OCI-LY7 (cell line): Measurements from ENCODE around the gene PITPNB. TPM values are rescaled to one million over a fixed set of nuclear protein-coding genes. Genes with fewer than 3 reads are reported as not detected.

Experiments used
- BruUV-seq: library from RNA; stranded (reverse); fragments of 400-500 nt; replicated peaks from 2 replicates; lab custom pipeline; 2021; lab: Mats Ljungman, UMichigan
- CTCF ChIA-PET: fragments of 300-600 bp; sonication (Branson Sonifier 250); formaldehyde crosslinking; loops from one replicate; lab custom pipeline; 2022; ENCODE audit warnings: antibody characterized with exemption; ENCODE audit not compliant: unreplicated experiment; lab: Charles Lee
- POLR2A ChIA-PET: fragments of 300-600 bp; sonication (Branson Sonifier 250); formaldehyde crosslinking; loops from one replicate; lab custom pipeline; 2022; ENCODE audit warnings: antibody characterized with exemption; lab: Charles Lee
- DNase-seq: peaks from one replicate; pipeline ENCODE4 v3.0.0-alpha.2; 2015; ENCODE audit warnings: low spot score
- H2AFZ ChIP-seq: fragments of 200-600 bp; sonication (generic), shearing (Covaris generic); 2 replicates; pipeline ENCODE4 v1.6.1; 2014; ENCODE audit warnings: mild to moderate bottlenecking, antibody characterized with exemption, low read length, moderate library complexity
- H3K27ac ChIP-seq: fragments of 200-600 bp; sonication (generic); 2 replicates; pipeline ENCODE4 v1.5.1; 2014; ENCODE audit warnings: mixed run types, low read depth, mild to moderate bottlenecking, moderate library complexity, low read length, inconsistent platforms; ENCODE audit not compliant: poor library complexity, severe bottlenecking
- H3K36me3 ChIP-seq: fragments of 200-600 bp; sonication (generic); 2 replicates; pipeline ENCODE4 v1.6.1; 2014; ENCODE audit warnings: mild to moderate bottlenecking, antibody characterized with exemption, low read length, moderate library complexity, mixed read lengths; ENCODE audit not compliant: insufficient read depth
- H3K4me1 ChIP-seq: fragments of 200-600 bp; sonication (generic); 2 replicates; pipeline ENCODE4 v1.5.1; 2014; ENCODE audit warnings: mild to moderate bottlenecking, low read length; ENCODE audit not compliant: insufficient read depth, poor library complexity, severe bottlenecking
- H3K4me2 ChIP-seq: fragments of 200-600 bp; sonication (generic); 2 replicates; pipeline ENCODE4 v1.6.1; 2014; ENCODE audit warnings: mild to moderate bottlenecking, low read length
- H3K4me3 ChIP-seq: fragments of 200-600 bp; sonication (generic); 2 replicates; pipeline ENCODE4 v1.5.1; 2014; ENCODE audit warnings: mild to moderate bottlenecking, low read depth, low read length; ENCODE audit not compliant: poor library complexity, severe bottlenecking
- H3K79me2 ChIP-seq: fragments of 200-600 bp; sonication (generic); 2 replicates; pipeline ENCODE4 v1.6.1; 2016; ENCODE audit warnings: low read depth, mild to moderate bottlenecking, low read length, moderate library complexity, mixed read lengths; ENCODE audit not compliant: insufficient read depth
- H3K9me2 ChIP-seq: fragments of 200-600 bp; sonication (generic); 2 replicates; pipeline ENCODE4 v1.6.1; 2016; ENCODE audit warnings: mild to moderate bottlenecking, low read length, mixed read lengths; ENCODE audit not compliant: insufficient read depth
- H3K9me3 ChIP-seq: fragments of 200-600 bp; sonication (generic); 2 replicates; pipeline ENCODE4 v1.6.1; 2014; ENCODE audit warnings: mild to moderate bottlenecking, mixed run types, low read length, mixed read lengths
- H4K20me1 ChIP-seq: fragments of 200-600 bp; sonication (generic); 2 replicates; pipeline ENCODE4 v1.6.1; 2014; ENCODE audit warnings: mild to moderate bottlenecking, antibody characterized with exemption, low read length, moderate library complexity, mixed read lengths; ENCODE audit not compliant: insufficient read depth
- EZH2phosphoT487 ChIP-seq: fragments of 200-600 bp; sonication (generic); IDR thresholded peaks from 2 replicates; pipeline ENCODE4 v1.6.1; 2018; ENCODE audit warnings: low read depth, borderline replicate concordance, mild to moderate bottlenecking, mixed run types, antibody characterized with exemption, low read length, moderate library complexity, mixed read lengths
- intact Hi-C: fragments of 100-400 bp; cut with micrococcal nuclease; formaldehyde crosslinking; loops from one replicate; pipeline ENCODE4 v1.10.0; 2022; ENCODE audit not compliant: unreplicated experiment
- total RNA-seq, 2 experiments: library from RNA; depleted of rRNA in 1 of 2; stranded (reverse); fragments of >200 nt in 1 of 2; shearing (Covaris generic) in 1 of 2; gene quantifications; 2 replicates each; pipeline ENCODE4 v1.2.3, GENCODE V29; 2014 to 2022
- TF ChIP-seq, protein P1 (sequence below): fragments of 200-600 bp; sonication (generic); conservative IDR thresholded peaks from 2 replicates; pipeline ENCODE4 v1.5.1; 2014; ENCODE audit warnings: mild to moderate bottlenecking, antibody characterized with exemption, low read length, moderate library complexity, mixed read lengths

The PITPNB gene
- total RNA-seq, 2 experiments from 2014 or later, result 21.8 to 97.4 TPM

- no peak overlapping the region for H3K4me2 ChIP-seq
- peaks cover 47% of the 10 kb centered on the region for H3K4me1 ChIP-seq
- H3K79me2 ChIP-seq, result no peaks in the 10 kb centered on the region
- no peaks in the 10 kb centered on the region for H3K9me2 ChIP-seq
- TF ChIP-seq EZH2phosphoT487, result no peak
- TF ChIP-seq, protein P1, sequence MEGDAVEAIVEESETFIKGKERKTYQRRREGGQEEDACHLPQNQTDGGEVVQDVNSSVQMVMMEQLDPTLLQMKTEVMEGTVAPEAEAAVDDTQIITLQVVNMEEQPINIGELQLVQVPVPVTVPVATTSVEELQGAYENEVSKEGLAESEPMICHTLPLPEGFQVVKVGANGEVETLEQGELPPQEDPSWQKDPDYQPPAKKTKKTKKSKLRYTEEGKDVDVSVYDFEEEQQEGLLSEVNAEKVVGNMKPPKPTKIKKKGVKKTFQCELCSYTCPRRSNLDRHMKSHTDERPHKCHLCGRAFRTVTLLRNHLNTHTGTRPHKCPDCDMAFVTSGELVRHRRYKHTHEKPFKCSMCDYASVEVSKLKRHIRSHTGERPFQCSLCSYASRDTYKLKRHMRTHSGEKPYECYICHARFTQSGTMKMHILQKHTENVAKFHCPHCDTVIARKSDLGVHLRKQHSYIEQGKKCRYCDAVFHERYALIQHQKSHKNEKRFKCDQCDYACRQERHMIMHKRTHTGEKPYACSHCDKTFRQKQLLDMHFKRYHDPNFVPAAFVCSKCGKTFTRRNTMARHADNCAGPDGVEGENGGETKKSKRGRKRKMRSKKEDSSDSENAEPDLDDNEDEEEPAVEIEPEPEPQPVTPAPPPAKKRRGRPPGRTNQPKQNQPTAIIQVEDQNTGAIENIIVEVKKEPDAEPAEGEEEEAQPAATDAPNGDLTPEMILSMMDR, result no peak
- no peak overlapping the region for H2AFZ ChIP-seq
- H3K36me3 ChIP-seq, result peaks cover 3% of the 10 kb centered on the region; the same call in 1 of the 2 replicates
- BruUV-seq, result no TSS peak
- intact Hi-C loops, result no loop called here
- no peaks in the 10 kb centered on the region for H4K20me1 ChIP-seq
- no peak overlapping the region for H3K27ac ChIP-seq
- H3K4me3 ChIP-seq, result no peak overlapping the region
- no peak for DNase-seq
- ChIA-PET POLR2A (no interaction called here), CTCF (no interaction called here)
- no peaks in the 10 kb centered on the region for H3K9me3 ChIP-seq
Measured at GRCh38 chr22:27941143-27941542, 22.1 kb upstream of the PITPNB start.

DNA sequence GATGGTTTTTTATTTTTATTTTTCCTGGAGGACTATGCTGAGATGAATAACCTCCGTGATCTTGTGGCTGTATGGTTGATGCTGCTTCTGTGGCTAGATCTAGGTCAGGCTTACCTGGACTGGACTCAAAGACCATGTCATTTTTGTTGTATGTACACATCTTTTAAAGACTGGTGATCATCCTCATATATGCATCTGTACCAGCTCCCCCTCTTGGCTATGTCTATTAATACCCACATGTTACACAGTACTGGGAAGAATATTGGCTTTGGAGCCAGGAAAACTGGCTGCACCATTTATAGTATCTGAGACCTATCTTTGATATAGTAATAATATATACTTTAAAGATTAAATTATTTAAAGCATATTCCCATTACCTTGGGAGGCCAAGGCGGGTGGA lies 18.4 kb upstream of the PITPNB start:
- TF ChIP-seq EZH2phosphoT487, result no peak
- TF ChIP-seq, protein P1, result no peak; the same call in 1 of the 2 replicates
- H3K4me2 ChIP-seq, result no peak overlapping the region
- H3K27ac ChIP-seq, result no peak overlapping the region
- H3K9me3 ChIP-seq, result no peaks in the 10 kb centered on the region
- BruUV-seq, result no TSS peak
- H3K36me3 ChIP-seq, result peaks cover 8% of the 10 kb centered on the region; the same call in 1 of the 2 replicates
- H3K9me2 ChIP-seq, result 0 out of 2 replicates have a peak, but pooled peaks cover 2% of the 10 kb centered on the region
- no peak overlapping the region for H3K4me3 ChIP-seq
- ChIA-PET CTCF (no interaction called here), POLR2A (interaction anchor here (0.9 to 1.2 kb wide), 3 partner anchors 18 to 36 kb away, joined by 3 read pairs; partner anchors contain the start of gene PITPNB)
- DNase-seq, result no peak
- intact Hi-C loops, result no loop called here
- H3K4me1 ChIP-seq, result peaks cover 21% of the 10 kb centered on the region
- no peaks in the 10 kb centered on the region for H4K20me1 ChIP-seq
- H2AFZ ChIP-seq, result no peak overlapping the region
- H3K79me2 ChIP-seq, result no peaks in the 10 kb centered on the region

- intact Hi-C loops, result no loop called here
- Histone ChIP-seq H3K4me2 (no peak overlapping the region), H3K79me2 (no peaks in the 10 kb centered on the region), H2AFZ (no peak overlapping the region), H4K20me1 (no peaks in the 10 kb centered on the region), H3K4me1 (peaks cover 21% of the 10 kb centered on the region), H3K4me3 (no peak overlapping the region), H3K9me2 (0 out of 2 replicates have a peak, but pooled peaks cover 2% of the 10 kb centered on the region), H3K36me3 (peaks cover 8% of the 10 kb centered on the region; the same call in 1 of the 2 replicates), H3K27ac (no peak overlapping the region), H3K9me3 (no peaks in the 10 kb centered on the region)
- no peak for DNase-seq
- BruUV-seq, result no TSS peak
- no peak for TF ChIP-seq EZH2phosphoT487
- TF ChIP-seq, protein P1, result no peak
- ChIA-PET POLR2A (interaction anchor here (1.1 to 1.4 kb wide), 3 partner anchors 9 to 33 kb away, joined by 3 to 6 read pairs (median 5); partner anchors contain the start of gene PITPNB), CTCF (no interaction called here)
Measured at GRCh38 chr22:27935897-27936296, 16.8 kb upstream of the PITPNB start.
